HCT116 (cell line): ENCODE measurements around the gene TBC1D1.
A peak's percentile ranks its signal among the peaks of the same experiment; 100 is the strongest.

Experiments
- TF ChIP-seq, protein P1 (sequence below): IDR thresholded peaks from 2 replicates; pipeline ENCODE4 v1.6.1; 2012
- TF ChIP-seq, protein P2 (sequence below), 3 experiments: fragments of 200-600 bp in 1 of 3; sonication (generic) in 1 of 3; IDR thresholded peaks in 2 of 3; conservative IDR thresholded peaks in 1 of 3; 2 replicates each; pipeline ENCODE4 v1.5.1; 2012 to 2017; ENCODE audit warnings: low read depth in 2 of 3, low read length in 2 of 3, antibody characterized with exemption in 1 of 3, borderline replicate concordance in 1 of 3, control low read depth in 1 of 3, mild to moderate bottlenecking in 1 of 3, mixed read lengths in 1 of 3, mixed run types in 1 of 3, moderate library complexity in 1 of 3; ENCODE audit not compliant: insufficient read depth in 1 of 3

DNA sequence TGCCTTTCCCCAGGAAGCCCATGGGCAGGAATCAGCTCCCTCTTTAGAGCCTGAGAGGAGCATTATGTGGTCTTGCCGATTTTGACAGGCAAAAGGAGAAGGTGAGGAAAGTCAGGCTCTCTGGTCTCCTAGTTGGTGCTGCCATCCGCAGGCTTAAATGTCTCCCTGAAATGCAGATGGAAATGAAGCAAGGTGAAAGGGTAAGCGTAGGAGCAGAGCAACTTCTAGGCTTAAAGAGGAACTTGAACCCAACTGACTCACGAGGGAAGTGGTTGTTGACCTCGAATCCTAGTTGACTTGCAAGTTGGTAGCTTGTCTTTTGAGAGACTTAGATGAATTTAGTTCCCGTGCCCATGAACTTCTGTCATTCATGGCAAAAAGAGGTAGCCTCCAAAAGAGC, 275.2 kb downstream of the TBC1D1 start:
- TF ChIP-seq, protein P1, sequence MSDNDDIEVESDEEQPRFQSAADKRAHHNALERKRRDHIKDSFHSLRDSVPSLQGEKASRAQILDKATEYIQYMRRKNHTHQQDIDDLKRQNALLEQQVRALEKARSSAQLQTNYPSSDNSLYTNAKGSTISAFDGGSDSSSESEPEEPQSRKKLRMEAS, result no peak
- TF ChIP-seq, protein P2, sequence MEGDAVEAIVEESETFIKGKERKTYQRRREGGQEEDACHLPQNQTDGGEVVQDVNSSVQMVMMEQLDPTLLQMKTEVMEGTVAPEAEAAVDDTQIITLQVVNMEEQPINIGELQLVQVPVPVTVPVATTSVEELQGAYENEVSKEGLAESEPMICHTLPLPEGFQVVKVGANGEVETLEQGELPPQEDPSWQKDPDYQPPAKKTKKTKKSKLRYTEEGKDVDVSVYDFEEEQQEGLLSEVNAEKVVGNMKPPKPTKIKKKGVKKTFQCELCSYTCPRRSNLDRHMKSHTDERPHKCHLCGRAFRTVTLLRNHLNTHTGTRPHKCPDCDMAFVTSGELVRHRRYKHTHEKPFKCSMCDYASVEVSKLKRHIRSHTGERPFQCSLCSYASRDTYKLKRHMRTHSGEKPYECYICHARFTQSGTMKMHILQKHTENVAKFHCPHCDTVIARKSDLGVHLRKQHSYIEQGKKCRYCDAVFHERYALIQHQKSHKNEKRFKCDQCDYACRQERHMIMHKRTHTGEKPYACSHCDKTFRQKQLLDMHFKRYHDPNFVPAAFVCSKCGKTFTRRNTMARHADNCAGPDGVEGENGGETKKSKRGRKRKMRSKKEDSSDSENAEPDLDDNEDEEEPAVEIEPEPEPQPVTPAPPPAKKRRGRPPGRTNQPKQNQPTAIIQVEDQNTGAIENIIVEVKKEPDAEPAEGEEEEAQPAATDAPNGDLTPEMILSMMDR (IDR thresholded peaks at IDR 0.05 in 2 of 3, conservative IDR thresholded peaks at IDR 0.05 in 1 of 3; ENCODE audit: borderline replicate concordance in 1 of 3, insufficient read depth in 1 of 3, low read depth in 2 of 3, low read length in 2 of 3), result peak in 2 of 3 experiments; percentile 34; a peak in 3 of 6 replicates
